Measurements from ENCODE around the gene EFCC1. TPM values are rescaled to one million over a fixed set of nuclear protein-coding genes. Genes with fewer than 3 reads are reported as not detected.

Gene EFCC1
- total RNA-seq, 6 experiments from 2014 or later = 0.25 to 1.5 (median 0.39) TPM

DNA sequence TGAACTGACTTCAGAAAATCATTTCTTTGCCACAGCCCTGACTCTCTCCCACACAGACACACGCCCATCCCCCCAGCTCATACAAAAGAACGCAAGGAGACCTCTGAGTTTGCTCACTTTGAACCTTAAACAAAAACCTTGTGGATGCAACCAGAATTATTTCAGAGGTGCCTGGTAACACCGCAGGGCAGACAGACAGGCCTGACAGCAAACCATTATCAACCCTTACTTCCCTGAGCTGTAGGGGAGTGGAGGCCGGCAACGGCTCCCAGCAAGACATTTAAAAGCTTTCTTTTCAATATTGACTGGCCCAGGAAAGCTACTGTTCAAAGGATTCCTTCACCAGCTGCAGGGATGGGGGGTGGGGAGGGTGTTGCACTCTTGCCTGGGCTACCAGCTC is 2.0 kb upstream of the EFCC1 start:
- intact Hi-C loops (cut with DNase I) = no loop called here
- Histone ChIP-seq H3K27me3 (peaks cover 0 to 12% of the 10 kb centered on the region in 2 donors), H3K4me3 (no peak overlapping the region), H3K4me1 (peaks cover 0 to 12% (median 0%) of the 10 kb centered on the region in 4 donors), H3K27ac (no peak overlapping the region), H3K9me3 (no peaks in the 10 kb centered on the region), H3K36me3 (no peaks in the 10 kb centered on the region)
- 52% methylated on average over 5 of the region's 5 CpGs for WGBS (ENCODE audit: insufficient coverage, low coverage, low lambda C conversion rate, missing lambda C conversion rate)
- no peak for DNase-seq
- no peak for TF ChIP-seq POLR2A (IDR thresholded peaks at IDR 0.05)
- TF ChIP-seq, protein P1, sequence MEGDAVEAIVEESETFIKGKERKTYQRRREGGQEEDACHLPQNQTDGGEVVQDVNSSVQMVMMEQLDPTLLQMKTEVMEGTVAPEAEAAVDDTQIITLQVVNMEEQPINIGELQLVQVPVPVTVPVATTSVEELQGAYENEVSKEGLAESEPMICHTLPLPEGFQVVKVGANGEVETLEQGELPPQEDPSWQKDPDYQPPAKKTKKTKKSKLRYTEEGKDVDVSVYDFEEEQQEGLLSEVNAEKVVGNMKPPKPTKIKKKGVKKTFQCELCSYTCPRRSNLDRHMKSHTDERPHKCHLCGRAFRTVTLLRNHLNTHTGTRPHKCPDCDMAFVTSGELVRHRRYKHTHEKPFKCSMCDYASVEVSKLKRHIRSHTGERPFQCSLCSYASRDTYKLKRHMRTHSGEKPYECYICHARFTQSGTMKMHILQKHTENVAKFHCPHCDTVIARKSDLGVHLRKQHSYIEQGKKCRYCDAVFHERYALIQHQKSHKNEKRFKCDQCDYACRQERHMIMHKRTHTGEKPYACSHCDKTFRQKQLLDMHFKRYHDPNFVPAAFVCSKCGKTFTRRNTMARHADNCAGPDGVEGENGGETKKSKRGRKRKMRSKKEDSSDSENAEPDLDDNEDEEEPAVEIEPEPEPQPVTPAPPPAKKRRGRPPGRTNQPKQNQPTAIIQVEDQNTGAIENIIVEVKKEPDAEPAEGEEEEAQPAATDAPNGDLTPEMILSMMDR (IDR thresholded peaks at IDR 0.05) = no peak
- ATAC-seq = no peak

DNA sequence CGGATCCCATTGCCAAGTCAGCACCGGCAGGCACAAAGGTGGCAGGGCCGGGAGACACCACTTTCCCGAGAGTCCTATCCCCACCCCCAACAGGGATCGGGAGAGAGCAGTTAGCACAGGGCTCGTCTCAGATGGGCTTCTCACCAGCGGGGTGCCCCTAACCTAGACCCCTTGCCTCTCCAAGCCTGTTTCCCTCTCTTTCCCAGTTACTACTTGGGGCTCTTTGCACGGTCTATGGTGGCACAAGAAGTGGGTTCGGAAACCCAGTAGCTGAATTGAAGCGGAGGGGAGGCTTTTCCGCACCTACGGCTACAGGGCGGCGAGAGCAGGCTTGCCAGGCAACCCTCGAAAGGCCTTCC is 383 bp upstream of the EFCC1 start:
- WGBS (ENCODE audit: insufficient coverage, low coverage, low lambda C conversion rate, missing lambda C conversion rate) = 14% methylated on average over 8 of the region's 15 CpGs
- intact Hi-C loops (cut with DNase I) = no loop called here
- Histone ChIP-seq H3K36me3 (no peaks in the 10 kb centered on the region), H3K27me3 (peaks cover 0 to 11% of the 10 kb centered on the region in 2 donors), H3K4me3 (peak overlapping the region; percentile 34 to 48 (median 41)), H3K9me3 (no peaks in the 10 kb centered on the region), H3K27ac (peak overlapping the region; percentile 47 to 50 (median 47)), H3K4me1 (peaks cover 0 to 12% (median 0%) of the 10 kb centered on the region in 4 donors)
- TF ChIP-seq, protein P1 (IDR thresholded peaks at IDR 0.05) = no peak
- TF ChIP-seq POLR2A (IDR thresholded peaks at IDR 0.05) = no peak
- DNase-seq (no peak), ATAC-seq (no peak)

DNA sequence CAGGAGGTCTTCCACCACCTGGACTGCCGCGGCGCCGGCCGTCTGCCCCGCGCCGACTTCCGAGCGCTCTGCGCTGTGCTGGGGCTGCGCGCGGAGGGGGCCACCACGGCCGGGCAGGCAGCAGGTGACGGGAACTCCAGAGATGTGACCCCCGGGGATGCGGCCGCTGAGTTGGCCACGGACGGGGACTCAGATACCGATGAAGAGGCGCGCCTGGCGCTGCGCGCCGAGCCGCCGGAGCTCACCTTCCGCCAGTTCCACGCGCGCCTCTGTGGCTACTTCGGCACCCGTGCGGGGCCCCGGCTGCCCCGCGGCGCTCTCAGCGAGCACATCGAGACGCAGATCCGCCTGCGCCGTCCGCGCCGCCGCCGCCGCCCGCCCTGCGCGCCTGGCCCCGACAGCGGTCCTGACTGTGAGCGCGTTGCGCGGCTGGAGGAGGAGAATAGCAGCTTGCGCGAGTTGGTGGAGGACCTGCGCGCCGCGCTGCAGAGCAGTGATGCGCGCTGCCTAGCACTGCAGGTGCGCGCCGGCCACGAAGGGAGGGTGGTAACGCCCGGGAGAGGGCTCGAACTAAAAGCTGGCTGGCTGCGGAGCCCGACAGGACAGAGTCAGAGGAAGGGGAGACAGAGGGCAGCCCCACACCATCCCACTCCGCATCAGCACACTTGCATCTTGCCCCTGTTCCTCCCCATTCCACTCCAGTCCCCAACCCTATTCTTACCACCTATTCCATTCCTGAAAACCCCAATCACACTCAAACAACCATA is 885 bp downstream of the EFCC1 start:
- Histone ChIP-seq H3K27me3 (peaks cover 0 to 11% of the 10 kb centered on the region in 2 donors), H3K9me3 (no peaks in the 10 kb centered on the region), H3K4me1 (peaks cover 0 to 15% (median 0%) of the 10 kb centered on the region in 4 donors), H3K36me3 (no peaks in the 10 kb centered on the region), H3K27ac (no peak overlapping the region), H3K4me3 (peak overlapping the region; percentile 34 to 48 (median 41))
- ATAC-seq = no peak
- TF ChIP-seq POLR2A (IDR thresholded peaks at IDR 0.05) = no peak
- TF ChIP-seq, protein P1 (IDR thresholded peaks at IDR 0.05) = no peak
- intact Hi-C loops (cut with DNase I) = no loop called here
- DNase-seq = no peak
- WGBS (ENCODE audit: insufficient coverage, low coverage, low lambda C conversion rate, missing lambda C conversion rate) = 43% methylated on average over 1 of the region's 81 CpGs

DNA sequence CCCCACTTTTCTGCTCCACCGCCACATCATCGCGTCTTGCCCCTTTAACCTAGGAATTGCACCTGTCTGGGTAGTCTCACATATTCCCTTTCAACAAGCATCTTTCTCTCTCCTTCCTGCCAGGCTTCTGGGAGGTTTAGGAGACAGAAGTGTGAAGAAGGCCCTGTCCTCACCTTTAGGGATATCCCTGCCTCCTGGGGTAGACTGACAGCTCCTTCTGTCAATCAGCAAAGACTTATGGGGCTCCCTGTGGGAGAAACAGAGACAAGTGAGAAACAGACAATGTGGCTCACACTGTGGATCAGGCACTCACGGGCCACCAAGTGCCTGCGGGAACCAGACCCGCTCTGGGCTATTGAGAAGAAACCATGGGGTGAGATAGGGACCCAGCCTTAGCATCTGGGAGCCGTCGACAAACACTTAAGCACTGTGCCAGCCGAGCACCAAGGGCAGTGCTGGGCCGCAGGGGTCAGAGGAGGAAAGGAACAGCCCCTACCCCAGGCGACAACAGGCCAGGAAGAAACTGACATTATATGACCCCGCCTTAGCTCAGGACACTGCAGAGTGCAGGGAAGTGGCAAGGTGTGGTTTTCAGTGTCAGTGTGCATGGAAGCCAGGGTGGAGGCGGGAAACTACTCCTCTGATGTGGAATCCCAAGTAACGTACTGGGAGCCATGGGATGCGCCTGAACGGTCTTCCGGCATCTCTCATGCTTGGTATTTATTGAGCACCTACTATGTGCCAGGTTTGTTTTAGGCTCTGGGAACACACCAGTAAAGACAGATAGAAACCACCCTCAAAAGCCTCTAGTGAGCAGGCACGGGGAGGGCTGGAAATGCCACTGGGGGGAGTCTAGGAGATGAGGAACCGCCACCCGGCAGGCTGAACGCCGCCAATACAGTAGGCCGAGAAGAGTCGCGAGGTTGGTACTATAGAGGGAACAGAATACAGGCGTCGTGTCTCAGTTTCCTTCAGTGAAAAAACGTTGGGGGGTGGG is 1.8 kb downstream of the EFCC1 start:
- H3K9me3 ChIP-seq = no peaks in the 10 kb centered on the region
- H3K27me3 ChIP-seq = peaks cover 0 to 11% of the 10 kb centered on the region in 2 donors
- peaks cover 0 to 15% (median 0%) of the 10 kb centered on the region in 4 donors for H3K4me1 ChIP-seq
- WGBS (ENCODE audit: insufficient coverage, low coverage, low lambda C conversion rate, missing lambda C conversion rate) = 44% methylated on average over 17 of the region's 28 CpGs
- H3K36me3 ChIP-seq = no peaks in the 10 kb centered on the region
- H3K27ac ChIP-seq = no peak overlapping the region
- ATAC-seq (no peak), DNase-seq (no peak)
- intact Hi-C loops (cut with DNase I) = no loop called here
- H3K4me3 ChIP-seq = no peak overlapping the region
- TF ChIP-seq, protein P1 (IDR thresholded peaks at IDR 0.05) = no peak
- no peak for TF ChIP-seq POLR2A (IDR thresholded peaks at IDR 0.05)
